K562 (cell line): Measurements from ENCODE around the gene ANO1. TPM values are rescaled to one million over a fixed set of nuclear protein-coding genes. Genes with fewer than 3 reads are reported as not detected.
A peak's percentile ranks its signal among the peaks of the same experiment; 100 is the strongest.

Experiments
- ATF3 ChIP-seq, 2 experiments: fragments of 450-650 bp in 1 of 2; sonication (generic) in 1 of 2; formaldehyde crosslinking in 1 of 2; IDR thresholded peaks in 1 of 2; conservative IDR thresholded peaks in 1 of 2; 2 replicates each; pipeline versions ENCODE4 v1.6.1 to v1.8.1; 2016 to 2023; ENCODE audit warnings: mild to moderate bottlenecking in 2 of 2, moderate library complexity in 2 of 2, inconsistent platforms in 1 of 2, missing genetic modification reagents in 1 of 2
- BCL6 ChIP-seq: fragments of 250-450 bp; sonication (Bioruptor Pico); IDR thresholded peaks from 2 replicates; pipeline ENCODE4 v1.4.0; 2020
- CHD2 ChIP-seq: IDR thresholded peaks from 2 replicates; pipeline ENCODE4 v1.6.1; 2011; ENCODE audit warnings: low read depth, low read length
- CUX1 ChIP-seq: fragments of 200-800 bp; sonication (Bioruptor generic); IDR thresholded peaks from 2 replicates; pipeline ENCODE4 v1.6.1; 2016; ENCODE audit warnings: missing genetic modification characterization, missing compliant biosample characterization
- ETV1 ChIP-seq: fragments of 450-650 bp; conservative IDR thresholded peaks from 2 replicates; pipeline ENCODE4 v1.6.1; 2016; ENCODE audit warnings: missing genetic modification characterization, control low read depth, low read depth, missing compliant biosample characterization
- FOXJ3 ChIP-seq: sonication (generic); formaldehyde crosslinking; IDR thresholded peaks from 2 replicates; pipeline ENCODE4 v1.4.0; 2020; ENCODE audit warnings: mild to moderate bottlenecking, missing genetic modification reagents
- HDAC3 ChIP-seq: fragments of 450-650 bp; IDR thresholded peaks from 2 replicates; pipeline ENCODE4 v1.6.1; 2018; ENCODE audit warnings: borderline replicate concordance, mild to moderate bottlenecking, moderate library complexity; ENCODE audit not compliant: partially characterized antibody
- HSF4 ChIP-seq: fragments of 250-450 bp; sonication (Bioruptor Pico); IDR thresholded peaks from 2 replicates; pipeline ENCODE4 v2.1.2; 2022; ENCODE audit warnings: mild to moderate bottlenecking, moderate library complexity, borderline replicate concordance
- NFE2 ChIP-seq: IDR thresholded peaks from 2 replicates; pipeline ENCODE4 v1.6.1; 2014; ENCODE audit warnings: antibody characterized with exemption, low read depth
- PPARD ChIP-seq: fragments of 250-450 bp; sonication (Bioruptor Pico); IDR thresholded peaks from 2 replicates; pipeline ENCODE4 v1.8.0; 2022; ENCODE audit warnings: inconsistent platforms, mild to moderate bottlenecking, moderate library complexity
- PRPF4 ChIP-seq: fragments of 200-400 bp; formaldehyde crosslinking; IDR thresholded peaks from one replicate; pipeline ENCODE4 v1.6.1; 2017; ENCODE audit warnings: low read length, low read depth, mild to moderate bottlenecking; ENCODE audit not compliant: insufficient read depth, poor library complexity, severe bottlenecking
- PYGO2 ChIP-seq: fragments of 450-650 bp; IDR thresholded peaks from 2 replicates; pipeline ENCODE4 v1.6.1; 2016; ENCODE audit warnings: mild to moderate bottlenecking, missing genetic modification characterization, moderate library complexity, missing compliant biosample characterization
- SAFB ChIP-seq: fragments of 200-400 bp; formaldehyde crosslinking; IDR thresholded peaks from 2 replicates; pipeline ENCODE4 v1.6.1; 2017; ENCODE audit warnings: low read depth, low read length, borderline replicate concordance
- SMARCA4 ChIP-seq: fragments of 450-650 bp; IDR thresholded peaks from 2 replicates; pipeline ENCODE4 v1.6.1; 2016
- STAT5A ChIP-seq: IDR thresholded peaks from 2 replicates; pipeline ENCODE4 v1.6.1; 2012; ENCODE audit warnings: low read length, inconsistent platforms, borderline replicate concordance
- TFAM ChIP-seq: fragments of 250-450 bp; sonication (Bioruptor Pico); conservative IDR thresholded peaks from 2 replicates; pipeline ENCODE4 v1.5.0; 2021; ENCODE audit warnings: mild to moderate bottlenecking, moderate library complexity
- ZNF197 ChIP-seq: fragments of 200-800 bp; sonication (Bioruptor generic); IDR thresholded peaks from 2 replicates; pipeline ENCODE4 v1.6.1; 2016; ENCODE audit warnings: low read depth, missing genetic modification characterization, missing compliant biosample characterization
- ZNF239 ChIP-seq: fragments of 250-450 bp; sonication (Bioruptor Pico); IDR thresholded peaks from 2 replicates; pipeline ENCODE4 v1.4.0; 2020; ENCODE audit warnings: mild to moderate bottlenecking
- ZNF3 ChIP-seq: fragments of 250-450 bp; sonication (Bioruptor Pico); IDR thresholded peaks from 2 replicates; pipeline ENCODE4 v1.5.0; 2021; ENCODE audit warnings: mild to moderate bottlenecking, moderate library complexity
- ZNF324 ChIP-seq: fragments of 250-450 bp; sonication (Bioruptor Pico); IDR thresholded peaks from 2 replicates; pipeline ENCODE4 v1.4.0; 2020; ENCODE audit warnings: mild to moderate bottlenecking
- ZSCAN29 ChIP-seq: fragments of 450-650 bp; IDR thresholded peaks from 2 replicates; pipeline ENCODE4 v1.6.1; 2017
- polyA plus RNA-seq, 8 experiments: library from polyadenylated mRNA; depleted of rRNA in 4 of 8; stranded (reverse) in 5 of 8; unstranded in 3 of 8; fragments of >200 nt; fragmentation: Nextera tagmentation in 2 of 8; fragmentation: Illumina TruSeq in 1 of 8; extraction: Ambion mirVana in 2 of 8; extraction: Trizol in 1 of 8; gene quantifications; 2 replicates each; pipeline versions ENCODE4 v1.2.1 to v1.2.3, GENCODE V29; 2011 to 2014; ENCODE audit warnings: inconsistent platforms in 1 of 8, missing spikeins in 1 of 8
- total RNA-seq, 7 experiments: library from RNA; depleted of rRNA in 6 of 7; stranded (reverse); fragments of >200 nt in 6 of 7; fragmentation: Illumina TruSeq in 2 of 7; extraction: Trizol in 2 of 7; gene quantifications; 2 replicates each; pipeline versions ENCODE4 v1.2.1 to v1.2.3, GENCODE V29; 2011 to 2021; ENCODE audit warnings: low replicate concordance in 1 of 7

ANO1 gene
- total and polyA plus RNA-seq, 9 of the 15 experiments (the other 6 are each of a cell fraction or from before 2014, with no cell fraction given) = not detected

DNA sequence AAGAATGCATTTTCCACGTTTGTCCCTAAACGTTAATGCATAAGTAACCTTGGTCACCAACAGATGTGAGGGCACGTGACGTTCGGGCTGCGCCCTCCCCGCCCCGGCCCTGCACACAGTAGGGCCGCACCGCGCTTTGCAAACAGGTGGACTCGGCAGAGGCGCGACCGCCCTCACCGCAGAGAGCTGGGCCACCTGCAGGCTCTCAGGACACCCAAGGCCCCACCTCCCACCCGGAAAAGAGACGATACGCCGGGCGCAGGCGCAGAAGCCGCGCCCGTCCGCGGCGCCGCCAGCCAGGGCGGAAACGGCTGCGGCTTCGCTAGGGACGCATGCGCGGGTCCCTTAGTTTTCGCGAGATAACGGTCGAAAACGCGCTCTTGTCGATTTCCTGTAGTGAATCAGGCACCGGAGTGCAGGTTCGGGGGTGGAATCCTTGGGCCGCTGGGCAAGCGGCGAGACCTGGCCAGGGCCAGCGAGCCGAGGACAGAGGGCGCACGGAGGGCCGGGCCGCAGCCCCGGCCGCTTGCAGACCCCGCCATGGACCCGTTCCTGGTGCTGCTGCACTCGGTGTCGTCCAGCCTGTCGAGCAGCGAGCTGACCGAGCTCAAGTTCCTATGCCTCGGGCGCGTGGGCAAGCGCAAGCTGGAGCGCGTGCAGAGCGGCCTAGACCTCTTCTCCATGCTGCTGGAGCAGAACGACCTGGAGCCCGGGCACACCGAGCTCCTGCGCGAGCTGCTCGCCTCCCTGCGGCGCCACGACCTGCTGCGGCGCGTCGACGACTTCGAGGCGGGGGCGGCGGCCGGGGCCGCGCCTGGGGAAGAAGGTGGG is 125.0 kb downstream of the ANO1 start, which contains the start of gene FADD (continued):
- TF ChIP-seq CUX1 (CRISPR knock-in tag) = no peak
- TF ChIP-seq TFAM (CRISPR knock-in tag) = no peak
- TF ChIP-seq CHD2 = peak; percentile 92
- no peak for TF ChIP-seq NFE2
- no peak for TF ChIP-seq ZNF239
- peak; percentile 58 for TF ChIP-seq PRPF4
- no peak for TF ChIP-seq ZNF3
- no peak for TF ChIP-seq STAT5A
- no peak for TF ChIP-seq FOXJ3
- no peak for TF ChIP-seq ATF3 (IDR thresholded peaks at IDR 0.05)
- no peak for TF ChIP-seq ATF3 (CRISPR knock-in tag; conservative IDR thresholded peaks at IDR 0.05)
- no peak for TF ChIP-seq BCL6 (CRISPR knock-in tag)
- TF ChIP-seq ZSCAN29 = no peak
- peak; percentile 38 for TF ChIP-seq ETV1 (tag)
- TF ChIP-seq SMARCA4 = no peak
- no peak for TF ChIP-seq ZNF197 (CRISPR knock-in tag)
- TF ChIP-seq ZNF324 = no peak
- no peak for TF ChIP-seq PYGO2
- no peak for TF ChIP-seq HDAC3
- TF ChIP-seq PPARD (CRISPR knock-in tag) = no peak
- no peak for TF ChIP-seq SAFB
- no peak for TF ChIP-seq HSF4 (CRISPR knock-in tag)
